GM12865 (cell line): ENCODE results near the gene TCF12.

ENCODE experiments used
- DNase-seq: peaks from one replicate; pipeline ENCODE4 v3.0.0; 2010; ENCODE audit warnings: low read depth
- H3K4me3 ChIP-seq: 2 replicates; pipeline ENCODE4 v1.5.1; 2011; ENCODE audit warnings: mild to moderate bottlenecking, low read depth, low read length, control low read depth
- CTCF ChIP-seq: IDR thresholded peaks from 2 replicates; pipeline ENCODE4 v1.5.1; 2011; ENCODE audit warnings: low read length, control low read depth, low read depth, inconsistent platforms; ENCODE audit not compliant: insufficient read depth; ENCODE audit errors: missing control alignments

The TCF12 gene

DNA sequence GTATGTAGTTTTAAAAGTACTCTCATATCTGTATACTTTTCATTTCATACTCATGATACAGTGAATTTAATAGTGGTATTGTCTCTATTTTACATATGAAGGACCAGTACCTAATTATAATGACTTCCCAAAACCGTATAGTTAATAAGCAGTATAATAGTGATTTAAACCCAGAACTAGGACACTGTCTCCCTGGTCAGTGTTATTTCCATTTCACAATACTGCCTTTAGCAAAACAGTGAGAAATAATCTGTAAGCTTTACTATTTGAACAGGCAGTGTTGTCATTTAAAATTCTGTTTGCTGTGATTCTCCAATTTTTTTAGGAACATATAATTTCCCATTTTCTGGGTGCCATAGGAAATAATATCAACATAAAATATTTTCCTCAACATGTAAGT is 116.2 kb downstream of the TCF12 start:
- no peak overlapping the region for H3K4me3 ChIP-seq
- DNase-seq, result no peak
- no peak for TF ChIP-seq CTCF

- DNase-seq, result no peak
- no peak for TF ChIP-seq CTCF
These were observed 117.2 kb downstream of the TCF12 start for GRCh38 chr15:57035664-57036063.

GRCh38 chr15:57036352-57036751 is 117.9 kb downstream of the TCF12 start:
- TF ChIP-seq CTCF, result no peak
- DNase-seq, result no peak
- H3K4me3 ChIP-seq, result no peak overlapping the region

More at GRCh38 chr15:57035664-57036063, 117.2 kb downstream of the TCF12 start:
- H3K4me3 ChIP-seq, result no peak overlapping the region

DNA sequence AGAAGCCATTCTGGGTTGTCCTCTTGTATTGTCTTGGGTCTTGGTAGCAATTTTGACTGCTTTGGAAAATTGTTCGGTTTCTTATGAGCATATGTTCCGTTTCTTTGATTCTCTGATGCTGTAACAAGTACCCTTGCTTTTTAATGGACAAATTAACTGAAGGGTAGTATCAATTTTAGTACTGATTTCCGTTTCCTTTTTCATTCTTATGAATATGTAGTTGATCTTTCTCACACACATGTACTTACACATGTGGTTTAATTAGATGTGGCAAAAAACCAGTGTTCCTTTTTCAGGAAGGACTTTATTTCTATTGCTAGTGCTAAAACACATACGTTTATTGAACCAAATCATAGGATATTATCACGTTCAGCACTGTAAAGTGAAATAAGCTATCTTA is 119.1 kb downstream of the TCF12 start:
- no peak for TF ChIP-seq CTCF
- H3K4me3 ChIP-seq, result no peak overlapping the region
- peak; percentile 3 for DNase-seq

GRCh38 chr15:57038040-57038439 is 119.6 kb downstream of the TCF12 start:
- DNase-seq, result no peak

DNA sequence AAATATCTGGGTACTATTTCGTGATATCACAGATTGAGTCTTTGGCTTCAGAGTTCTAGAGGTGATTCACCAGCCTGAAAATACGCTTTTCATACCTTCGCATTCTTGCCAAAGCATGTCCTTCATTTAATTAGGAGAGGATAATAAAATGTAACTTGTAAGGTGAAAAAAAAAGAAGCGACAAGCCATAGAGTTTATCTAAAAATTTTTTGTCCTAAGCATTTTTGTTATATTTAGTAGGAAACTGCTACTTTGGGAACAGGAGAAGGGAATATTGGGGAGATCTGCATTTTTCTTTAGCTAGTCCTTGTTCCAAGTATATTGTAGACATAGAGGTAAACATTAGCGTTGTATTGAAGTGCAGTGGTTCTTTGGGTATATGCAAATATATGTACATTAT is 120.1 kb downstream of the TCF12 start:
- no peak for DNase-seq
- TF ChIP-seq CTCF, result no peak
- H3K4me3 ChIP-seq, result no peak overlapping the region

More at GRCh38 chr15:57038040-57038439, 119.6 kb downstream of the TCF12 start:
- no peak overlapping the region for H3K4me3 ChIP-seq
- no peak for TF ChIP-seq CTCF

DNA sequence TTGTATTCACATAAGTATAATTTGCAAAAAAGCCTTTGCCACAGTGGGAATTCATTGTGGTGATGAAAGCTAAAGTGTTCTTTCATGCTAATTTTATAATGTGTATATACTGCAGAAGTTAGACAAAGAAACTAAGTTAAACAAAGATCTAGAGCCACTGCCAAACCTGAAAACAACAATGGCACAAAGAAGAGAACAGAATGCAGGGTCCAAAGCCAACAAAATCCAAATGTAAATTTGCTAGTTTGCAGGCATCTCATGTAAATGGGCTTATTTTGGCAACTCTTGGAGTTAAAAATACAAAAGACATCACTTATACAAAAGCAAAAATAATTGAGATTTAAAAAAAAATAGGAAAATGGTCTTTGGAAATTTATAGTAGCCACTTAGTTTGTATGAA is 123.0 kb downstream of the TCF12 start:
- no peak for DNase-seq
- TF ChIP-seq CTCF, result no peak
- H3K4me3 ChIP-seq, result no peak overlapping the region
